GM21723 (cell line): ENCODE results near the gene GARIN5A.

Source experiments
- ATAC-seq: cut with Tn5 transposase; IDR thresholded peaks from one replicate; pipeline ENCODE4 v1.9.1; 2021; ENCODE audit warnings: mild to moderate bottlenecking, moderate library complexity; ENCODE audit not compliant: unreplicated experiment

Gene GARIN5A

DNA sequence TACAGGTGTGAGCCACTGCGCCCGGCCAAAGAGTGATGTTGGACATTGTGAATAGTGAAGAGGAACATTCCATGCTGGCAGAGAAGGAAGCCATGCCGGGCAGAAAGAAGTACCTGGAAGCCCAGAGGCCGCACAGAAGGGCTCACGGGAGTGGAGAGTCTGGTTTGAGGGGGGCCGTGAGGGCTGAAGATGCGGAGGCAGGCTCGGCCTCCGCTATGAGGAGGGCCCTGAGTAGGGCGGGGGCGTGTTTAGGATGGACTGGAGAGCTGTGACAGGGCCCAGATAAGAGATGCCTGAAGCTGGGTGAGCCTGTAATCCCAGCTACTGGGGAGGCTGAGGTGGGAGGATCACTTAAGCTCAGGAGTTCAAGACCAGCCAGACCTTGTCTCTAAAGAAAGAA lies 32.7 kb upstream of the GARIN5A start:
- ATAC-seq, result no peak

DNA sequence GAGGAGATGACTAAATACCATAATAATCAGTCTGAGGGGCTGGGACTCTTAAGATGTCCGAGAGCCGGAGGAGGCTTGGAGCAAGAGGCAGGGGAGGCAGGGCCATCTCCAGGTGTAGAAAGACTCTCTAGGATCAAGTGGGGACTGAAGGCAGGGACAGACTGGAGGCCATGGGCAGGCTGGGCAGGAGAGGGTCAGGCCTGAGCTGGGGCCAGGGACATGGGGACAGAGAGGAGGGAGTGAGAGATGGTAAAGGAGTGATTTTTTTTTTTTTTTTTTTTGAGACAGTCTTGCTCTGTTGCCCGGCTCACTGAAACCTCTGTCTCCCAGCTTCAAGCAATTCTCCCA lies 32.2 kb upstream of the GARIN5A start:
- ATAC-seq, result no peak

DNA sequence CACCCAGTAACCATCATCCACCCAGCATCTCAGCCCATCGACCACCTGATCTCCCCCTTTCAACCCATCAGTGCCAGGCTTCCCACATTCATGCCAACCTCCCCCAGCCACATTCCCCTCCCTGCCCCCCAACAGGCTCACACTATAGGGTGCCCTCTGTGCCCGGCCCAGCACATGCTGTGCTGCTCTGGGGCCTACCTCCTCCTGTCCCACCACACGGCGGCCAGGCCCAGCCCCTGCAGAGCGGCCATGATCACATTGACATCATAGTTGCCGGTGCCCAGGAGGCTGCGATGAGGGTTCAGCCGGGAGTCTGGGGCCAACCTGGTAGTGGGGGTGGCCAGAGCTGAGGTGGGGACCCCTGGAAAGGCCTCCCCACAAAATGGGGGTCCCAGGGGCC lies 30.7 kb upstream of the GARIN5A start:
- ATAC-seq, result no peak

DNA sequence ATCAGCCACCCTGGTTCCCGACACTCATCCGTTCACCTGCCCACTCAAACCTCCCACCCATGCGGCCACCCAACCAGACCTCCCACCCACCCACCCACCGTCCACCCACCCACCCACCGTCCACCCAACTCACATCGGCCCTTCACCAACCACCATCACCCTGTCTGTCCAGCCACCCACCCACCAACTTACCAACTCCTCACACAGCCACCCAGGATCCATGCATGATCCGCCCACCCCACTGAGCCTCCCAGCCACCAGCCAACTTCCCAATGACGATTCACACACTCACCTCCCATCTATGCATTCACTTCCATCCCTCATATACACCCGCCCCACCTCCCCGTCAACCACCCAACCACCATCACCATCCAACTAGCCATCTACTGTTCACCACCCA lies 30.1 kb upstream of the GARIN5A start:
- no peak for ATAC-seq

DNA sequence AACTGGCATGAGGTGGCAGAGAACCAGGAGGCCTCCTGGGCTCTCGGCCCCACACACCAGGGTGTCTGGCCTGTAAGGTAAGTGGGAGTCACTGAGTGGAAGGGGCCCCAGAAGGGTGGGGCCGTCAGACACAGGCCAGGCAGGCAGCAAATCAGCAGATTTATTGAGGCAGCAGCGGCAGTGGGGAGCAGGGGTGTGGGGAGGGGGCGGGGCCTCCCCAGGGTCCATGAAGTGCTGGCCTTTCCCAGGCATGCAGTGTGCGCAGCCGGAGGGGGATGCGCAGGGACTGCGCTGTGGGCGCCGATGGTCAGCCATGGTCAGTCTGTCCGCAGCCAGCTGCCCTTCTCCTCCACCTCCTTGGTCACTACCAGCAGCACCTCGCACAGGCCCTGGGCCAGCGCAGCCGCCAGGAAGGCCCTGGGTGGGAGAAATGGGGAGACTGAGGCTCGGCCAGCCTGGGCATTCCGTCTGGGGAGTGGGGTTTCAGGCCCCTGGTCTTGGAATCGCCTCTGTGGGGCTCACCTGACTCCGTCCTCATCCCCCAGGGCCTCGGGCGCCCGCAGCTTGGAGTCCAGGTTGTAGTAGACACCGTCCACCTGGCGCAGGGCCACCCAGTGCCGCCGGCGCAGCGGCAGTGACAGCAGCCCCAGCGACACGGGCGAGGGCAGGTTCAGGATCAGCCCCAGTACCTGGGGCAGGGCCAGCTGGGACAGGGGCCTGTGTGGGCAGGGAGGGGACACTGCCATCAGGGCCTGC lies 29.4 kb upstream of the GARIN5A start:
- ATAC-seq, result no peak

DNA sequence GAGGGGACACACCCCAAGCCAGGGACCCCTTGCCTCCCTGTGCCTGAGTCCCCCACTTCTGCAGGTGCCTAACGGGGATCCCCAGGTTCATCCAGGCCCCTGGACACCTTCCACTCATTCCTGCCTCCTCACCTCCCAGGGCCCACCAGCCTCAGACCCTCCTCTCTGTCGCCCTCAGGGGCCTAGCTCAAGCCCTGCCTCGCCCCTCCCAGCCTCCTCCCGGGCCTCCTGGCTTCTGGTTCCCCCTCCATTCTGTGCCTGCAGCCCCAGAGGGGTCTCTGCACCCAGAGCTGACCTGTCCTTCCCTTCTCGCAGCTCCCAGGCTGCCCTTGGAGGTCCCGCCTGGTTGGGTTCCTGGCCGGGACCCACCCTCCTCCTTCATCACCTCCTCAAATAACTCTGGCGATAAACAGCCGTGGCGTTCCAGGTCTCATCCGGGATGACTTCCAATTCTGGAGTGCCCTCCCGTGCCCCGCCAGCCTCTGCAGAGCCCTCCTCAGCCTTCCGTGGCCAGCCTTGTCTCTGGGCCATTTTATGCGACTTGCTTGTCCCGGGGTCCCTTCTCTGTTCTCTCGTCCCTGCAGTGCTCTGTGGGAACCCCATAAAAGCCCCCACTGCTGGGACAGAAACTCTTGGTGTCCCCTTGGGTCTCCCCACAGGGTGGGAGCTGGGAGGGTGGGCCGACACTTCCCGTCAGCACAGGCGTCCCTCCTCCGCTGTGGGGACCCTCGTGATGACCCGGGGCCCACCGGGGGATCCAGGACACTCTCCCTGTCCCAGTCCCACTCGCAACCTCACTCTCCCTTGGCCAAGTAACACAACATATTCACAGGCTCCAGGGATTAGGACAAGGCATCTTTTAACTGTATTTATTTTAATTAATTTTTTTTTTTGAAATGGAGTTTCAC lies 25.2 kb upstream of the GARIN5A start:
- no peak for ATAC-seq

DNA sequence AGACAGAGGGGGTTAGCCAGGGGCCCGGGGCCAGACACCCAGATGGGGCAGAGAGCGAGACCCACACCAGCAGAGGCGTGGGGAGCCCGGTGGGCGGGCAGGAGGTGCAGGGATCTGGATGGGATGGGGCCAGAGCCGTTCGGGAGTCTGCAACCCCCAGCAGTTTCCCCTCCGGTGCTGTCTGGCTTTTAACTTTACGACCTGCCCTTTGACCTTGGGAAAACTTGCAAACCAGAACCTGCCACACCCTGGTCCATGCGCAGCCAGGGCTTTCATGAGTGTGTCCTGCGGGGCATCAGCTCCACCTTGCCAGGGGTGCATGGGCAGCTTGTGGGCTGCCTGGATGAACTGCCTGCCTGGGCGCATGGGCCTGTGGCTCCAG lies 24.5 kb upstream of the GARIN5A start:
- no peak for ATAC-seq

DNA sequence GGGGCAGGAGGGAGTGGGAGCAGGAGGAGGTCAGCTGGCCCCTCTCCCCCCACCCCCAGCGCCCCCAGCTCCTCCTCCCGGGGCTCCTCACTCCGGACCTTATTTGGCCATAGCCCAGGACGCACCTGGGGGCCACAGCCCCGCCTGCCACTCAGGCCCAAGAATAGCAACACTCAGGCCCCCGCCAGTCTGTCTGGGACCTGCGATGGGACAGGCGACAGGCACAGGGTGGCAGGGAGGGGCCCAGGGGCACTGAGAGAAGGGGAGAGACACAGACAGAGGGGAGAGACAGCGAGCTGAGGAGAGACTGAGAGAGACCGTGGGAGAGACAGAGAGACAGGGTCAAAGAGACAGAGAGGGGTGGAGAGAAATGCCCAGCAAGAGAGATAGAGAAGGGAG lies 24.1 kb upstream of the GARIN5A start:
- ATAC-seq, result no peak

DNA sequence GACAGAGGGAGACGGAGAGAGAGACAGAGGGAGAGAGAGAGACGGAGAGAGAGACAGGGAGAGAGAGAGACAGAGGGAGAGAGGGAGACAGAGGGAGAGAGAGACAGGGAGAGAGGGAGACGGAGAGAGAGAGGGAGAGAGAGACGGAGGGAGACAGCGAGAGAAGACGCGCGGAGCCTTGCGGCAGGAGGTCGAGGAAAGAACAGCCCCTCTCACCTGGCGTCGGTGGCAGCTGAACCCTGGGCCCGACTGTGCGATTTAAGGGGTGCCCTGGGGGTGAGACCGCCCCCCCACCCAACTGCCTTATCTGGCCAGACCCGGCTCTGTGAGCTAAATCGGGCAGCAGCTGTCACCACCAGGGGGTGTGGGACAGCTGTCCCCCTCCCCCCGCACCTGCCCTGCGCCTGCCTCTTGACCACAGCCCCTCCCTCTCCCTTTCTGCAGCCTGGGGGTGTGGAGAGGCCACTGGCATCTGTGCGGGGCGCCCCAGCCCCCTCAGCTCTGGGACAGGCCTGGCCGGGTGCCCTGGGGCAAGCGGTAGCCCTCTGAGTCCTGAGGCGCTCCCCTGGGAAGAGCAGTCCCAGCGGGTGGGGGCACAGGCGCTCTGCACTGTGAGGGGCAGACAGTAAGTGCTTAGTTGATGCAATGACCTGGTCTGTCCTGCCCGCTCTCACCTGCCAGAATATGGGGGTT lies 23.6 kb upstream of the GARIN5A start:
- no peak for ATAC-seq

DNA sequence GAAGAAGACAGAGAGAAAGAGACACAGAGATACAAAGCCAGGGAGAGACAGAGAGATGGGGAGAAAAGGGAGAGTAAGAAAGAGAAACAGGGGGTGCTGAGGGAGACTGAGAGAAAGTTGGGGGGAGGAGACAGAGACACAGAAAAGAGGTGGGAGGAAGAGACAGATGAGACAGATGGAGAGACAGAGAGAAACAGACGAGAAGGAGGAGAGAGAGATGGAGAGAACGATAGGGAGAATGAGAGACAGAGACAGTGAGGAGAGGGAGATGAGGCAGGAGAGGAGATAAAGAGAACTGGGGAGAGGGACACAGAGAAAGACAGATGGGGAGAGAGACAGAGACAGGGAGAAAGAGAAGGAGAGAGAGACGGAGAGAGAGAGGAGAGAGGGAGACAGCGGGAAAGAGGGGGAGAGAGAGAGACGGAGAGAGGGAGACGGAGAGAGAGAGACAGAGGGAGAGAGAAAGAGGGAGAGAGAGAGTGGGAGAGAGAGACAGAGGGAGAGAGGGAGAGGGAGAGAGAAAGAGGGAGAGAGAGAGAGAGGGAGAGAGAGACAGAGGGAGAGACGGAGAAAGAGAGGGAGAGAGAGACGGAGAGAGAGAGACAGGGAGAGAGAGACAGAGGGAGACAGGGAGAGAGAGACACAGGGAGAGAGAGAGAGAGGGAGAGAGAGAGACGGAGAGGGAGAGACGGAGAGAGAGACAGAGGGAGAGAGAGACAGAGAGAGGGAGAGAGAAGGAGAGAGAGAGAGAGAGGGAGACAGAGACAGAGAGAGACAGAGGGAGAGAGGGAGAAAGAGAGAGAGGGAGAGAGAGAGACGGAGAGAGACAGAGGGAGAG lies 21.8 kb upstream of the GARIN5A start:
- no peak for ATAC-seq

DNA sequence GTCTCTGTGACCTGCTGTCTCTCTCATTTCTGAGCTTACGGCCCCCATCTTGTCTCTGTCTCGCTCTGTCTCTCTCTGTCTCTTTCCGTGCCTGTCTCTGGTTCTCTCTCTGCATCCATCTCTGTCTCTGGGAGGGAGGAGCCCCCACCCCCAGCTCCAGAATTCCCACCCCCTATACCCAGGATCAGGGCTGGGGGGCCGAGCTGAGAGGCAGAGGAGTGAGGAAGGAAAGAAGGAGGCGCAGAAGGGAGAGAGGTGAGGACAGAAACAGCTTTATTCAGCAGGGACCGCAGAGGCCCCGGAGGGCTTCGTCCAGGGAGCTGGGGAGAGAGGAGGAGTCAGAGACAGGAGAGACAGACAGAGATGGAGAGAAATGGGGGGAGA lies 20.4 kb upstream of the GARIN5A start:
- no peak for ATAC-seq

DNA sequence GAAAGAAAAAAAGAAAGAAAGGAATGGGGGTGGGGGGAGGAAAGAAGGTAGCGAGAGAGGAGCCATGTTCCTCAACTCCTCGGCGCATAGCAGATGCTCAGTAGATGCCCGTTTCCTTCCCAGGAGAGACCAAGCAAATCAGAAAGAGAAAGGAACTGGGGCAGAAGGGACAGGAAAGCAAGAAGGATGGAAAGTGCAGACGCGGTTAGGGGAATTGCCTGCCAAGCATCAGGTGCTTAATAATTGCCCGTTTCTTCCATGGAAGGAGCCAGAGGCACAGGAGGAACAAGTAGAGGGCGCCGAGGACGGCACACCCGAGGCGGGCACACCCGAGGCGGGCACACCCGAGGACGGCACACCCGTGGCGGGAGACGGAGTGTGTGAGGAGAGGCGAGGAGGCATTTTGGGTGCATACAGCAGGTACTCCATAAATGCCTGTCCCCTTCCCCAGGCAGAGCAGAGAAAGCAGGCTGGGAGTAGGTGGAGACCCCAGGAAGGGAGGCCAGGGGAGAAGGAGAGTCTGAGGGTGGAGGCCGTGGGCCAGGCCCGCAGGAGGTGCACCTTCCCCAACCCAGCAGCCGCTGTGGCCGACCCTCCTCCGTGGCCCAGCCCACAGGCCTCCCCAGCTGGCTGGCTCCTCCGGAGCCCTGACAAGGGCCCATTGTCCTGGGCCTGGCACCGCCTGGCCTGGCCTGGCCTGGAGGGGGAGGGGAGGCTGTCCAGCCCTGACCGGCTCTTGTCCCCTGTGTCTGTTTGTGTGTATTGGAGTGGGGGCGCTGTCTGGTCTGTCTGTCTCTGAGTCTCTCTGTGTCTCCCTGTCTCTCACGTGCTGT lies 19.8 kb upstream of the GARIN5A start:
- no peak for ATAC-seq

DNA sequence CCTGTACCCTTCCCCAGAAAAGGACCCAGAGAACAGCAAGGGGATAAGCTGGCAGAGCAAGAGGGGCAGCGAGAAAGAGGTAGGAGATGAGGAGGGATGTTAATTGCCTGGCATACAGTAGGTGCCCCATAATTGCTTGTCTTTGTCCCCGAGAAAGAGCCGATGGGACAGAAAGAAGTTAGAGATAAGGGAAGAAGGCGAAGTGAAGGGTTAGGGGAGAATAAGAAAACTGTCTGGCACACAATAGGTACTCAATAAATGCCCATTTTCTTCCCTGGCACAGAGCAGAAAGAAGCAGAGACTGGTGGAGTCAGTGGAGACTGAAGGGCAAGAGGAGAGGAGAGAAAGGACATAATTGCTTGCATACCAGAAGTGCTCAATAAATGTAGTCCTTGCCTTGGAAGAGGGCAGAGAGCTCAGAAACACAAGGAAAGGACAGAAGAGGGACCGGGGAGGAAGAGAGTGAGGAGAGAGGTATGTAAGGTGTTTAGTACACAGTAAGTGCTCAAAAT lies 18.4 kb upstream of the GARIN5A start:
- no peak for ATAC-seq

DNA sequence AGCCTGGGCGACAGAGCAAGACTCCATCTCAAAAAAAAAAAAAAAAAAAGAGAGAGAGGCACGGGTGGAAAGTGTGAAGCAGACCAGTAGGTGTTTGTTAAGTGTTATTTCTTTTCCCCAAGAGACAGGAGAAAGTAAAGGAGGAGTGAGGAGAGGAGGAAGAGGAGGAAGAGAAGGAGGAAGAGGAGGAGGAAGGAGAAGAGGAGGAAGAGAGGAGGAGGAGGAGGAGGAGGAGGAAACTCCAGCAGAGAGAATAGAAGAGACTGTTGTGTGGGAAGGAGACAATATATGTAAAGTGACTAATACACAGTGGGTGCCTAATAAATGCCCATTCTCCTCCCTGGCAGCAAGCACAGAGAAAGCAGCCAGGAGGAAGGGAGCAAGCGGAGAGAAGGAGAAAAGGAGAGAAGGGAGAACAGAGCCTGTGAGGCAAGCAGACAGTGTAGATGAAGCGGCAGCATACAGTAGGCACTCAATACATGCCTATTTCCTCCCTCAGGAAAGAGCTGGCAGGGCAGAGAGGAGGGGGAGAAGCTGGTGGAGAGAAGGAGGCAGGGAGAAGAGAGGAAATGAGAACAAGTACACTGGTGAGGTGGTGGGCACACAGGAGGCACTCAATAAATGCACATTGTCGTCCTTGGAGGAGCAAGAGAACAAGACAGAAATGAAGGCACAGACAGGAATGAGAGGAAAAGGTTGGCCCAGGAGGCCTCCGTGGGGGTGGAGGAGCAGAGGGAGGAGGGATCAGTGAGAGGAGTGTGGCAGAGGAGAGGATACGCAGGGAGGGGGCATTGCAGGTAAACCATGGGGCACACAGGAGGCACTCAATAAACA lies 17.8 kb upstream of the GARIN5A start:
- ATAC-seq, result no peak

DNA sequence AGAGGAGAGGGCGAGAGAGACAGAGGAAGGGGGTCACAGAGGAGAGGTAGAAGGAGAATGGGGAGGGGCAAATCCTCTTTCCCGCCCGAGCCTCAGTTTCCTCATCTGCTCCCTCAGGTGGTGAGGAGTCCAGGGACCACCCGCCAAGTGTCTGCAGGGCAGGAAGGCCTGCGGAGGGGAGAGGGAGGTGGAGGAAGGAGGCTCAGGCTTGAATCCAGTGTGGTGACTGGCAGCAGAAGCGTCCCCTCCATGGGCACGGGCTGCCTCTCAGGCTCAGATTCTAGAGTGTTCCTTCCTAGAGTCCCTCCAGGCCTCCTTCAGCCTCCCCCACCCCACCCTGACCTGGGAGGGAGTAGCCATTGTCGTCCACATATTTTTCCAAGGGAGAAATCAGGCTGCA lies 16.5 kb upstream of the GARIN5A start:
- ATAC-seq, result no peak

DNA sequence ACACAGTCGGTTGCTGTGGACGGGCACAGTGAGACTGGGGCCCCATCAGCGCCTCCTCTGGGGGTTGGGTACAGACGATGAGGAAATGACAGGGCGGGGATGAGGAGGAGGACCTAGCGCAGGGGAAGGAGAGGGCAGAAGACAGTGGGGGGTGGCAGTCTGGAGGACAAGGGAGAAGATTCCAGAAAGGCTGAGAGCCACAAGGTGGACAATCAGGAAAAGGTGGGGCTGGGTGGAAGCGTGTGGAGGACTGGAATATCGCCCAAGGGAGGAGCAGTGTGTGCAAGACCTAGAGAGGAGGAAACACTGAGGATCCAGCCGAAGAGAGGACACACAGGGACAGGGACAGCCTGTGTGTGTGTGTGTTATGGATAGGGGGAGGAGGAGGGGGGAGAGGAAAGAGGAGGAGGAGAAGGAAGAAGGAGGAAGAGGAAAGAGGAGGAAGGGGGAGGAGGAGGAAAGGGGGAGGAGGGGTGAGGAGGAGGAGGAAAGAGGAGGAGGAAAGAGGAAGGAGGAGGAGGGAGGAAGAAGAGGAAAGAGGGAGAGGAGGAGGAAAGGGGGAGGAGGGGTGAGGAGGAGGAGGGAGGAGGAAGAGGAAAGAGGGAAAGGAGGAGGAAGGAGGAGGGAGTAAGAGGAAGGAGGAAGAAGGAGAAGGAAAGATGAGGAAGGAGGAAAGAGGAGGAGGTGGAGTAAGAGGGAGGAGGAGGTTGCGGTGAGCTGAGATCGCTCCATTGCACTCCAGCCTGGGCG lies 15.8 kb upstream of the GARIN5A start:
- ATAC-seq, result no peak

DNA sequence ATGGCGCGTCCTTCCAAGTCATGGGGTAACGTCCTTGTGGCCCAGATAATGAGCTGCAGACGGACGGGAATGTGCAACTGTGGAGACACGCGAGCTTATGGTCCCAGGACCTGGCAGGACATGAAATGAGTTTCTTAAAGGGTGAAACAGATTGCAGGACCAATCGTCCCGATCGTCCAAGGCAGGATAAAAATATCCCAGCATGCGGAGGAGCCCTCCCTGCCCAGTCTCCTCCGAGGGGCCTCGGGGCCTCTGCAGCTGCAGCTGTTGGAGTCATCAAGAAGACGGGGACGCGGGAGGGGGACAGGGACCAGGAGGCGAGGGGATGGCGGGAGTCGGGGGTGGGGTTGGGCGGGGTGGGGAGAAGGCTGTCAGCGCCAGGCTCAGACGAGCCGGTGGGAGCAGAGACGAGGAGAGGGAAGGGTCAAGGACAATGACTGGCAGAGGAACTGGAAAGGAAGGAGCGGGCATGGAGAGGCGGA lies 14.4 kb upstream of the GARIN5A start:
- ATAC-seq, result no peak

DNA sequence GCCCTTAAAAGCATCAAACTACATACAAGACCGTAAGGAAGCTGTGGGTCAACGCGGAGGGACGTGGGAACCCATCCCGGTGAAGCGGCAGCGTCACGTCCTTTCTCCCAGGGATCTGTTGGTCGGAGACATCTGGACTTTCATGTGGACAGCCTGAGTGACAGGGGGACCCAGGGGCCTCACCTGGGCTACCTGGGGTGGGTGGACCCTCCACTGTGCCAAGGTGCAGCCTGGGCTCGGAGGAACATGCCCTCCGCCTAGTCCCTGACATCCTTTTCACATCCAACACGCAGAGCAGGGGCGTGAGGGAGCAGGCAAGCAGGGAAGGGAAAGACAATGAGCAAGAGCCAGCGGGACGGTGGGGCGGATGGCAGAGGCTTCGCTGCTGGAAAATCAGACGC lies 13.8 kb upstream of the GARIN5A start:
- ATAC-seq, result no peak
